ENCODE results near the gene CACHD1.

DNA sequence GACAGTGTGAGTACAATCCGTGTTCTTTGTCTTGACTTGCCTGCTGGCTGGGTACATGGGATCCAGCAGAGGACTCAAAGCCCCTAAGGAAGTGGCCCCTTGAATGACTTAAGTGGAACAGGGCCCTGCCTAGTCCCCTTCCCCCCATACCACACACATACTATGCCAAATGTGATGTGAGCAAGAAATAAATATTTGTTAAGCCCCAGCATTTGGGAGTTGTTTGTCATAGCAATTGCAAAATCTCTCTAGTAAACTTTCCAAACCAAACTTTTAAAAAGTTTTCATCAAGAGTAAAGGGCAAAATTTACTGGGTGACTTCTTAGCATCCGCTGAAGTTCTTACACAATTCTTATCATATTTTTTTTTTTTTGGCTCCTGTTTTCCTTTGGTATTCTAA is 32.5 kb upstream of the CACHD1 start:
- TF ChIP-seq CTCF (IDR thresholded peaks at IDR 0.05) (no peak), TCF7L2 (IDR thresholded peaks at IDR 0.05; ENCODE audit: low read depth, low read length) (no peak), POLR2AphosphoS5 (IDR thresholded peaks at IDR 0.05; ENCODE audit: low read depth, low read length) (no peak)
